H9 (cell line): ENCODE results near the gene KIF11. TPM values are rescaled to one million over a fixed set of nuclear protein-coding genes. Genes with fewer than 3 reads are reported as not detected.
"Not testable (repeated sequence)": the region's sequence is repeated elsewhere in the genome, so short reads cannot be mapped to it uniquely, and the experiment has no call there.

Source experiments
- DNase-seq: peaks from one replicate; pipeline ENCODE4 v3.0.0-alpha.2; 2017
- H2AFZ ChIP-seq: one replicate; pipeline ENCODE4 v1.6.1; 2013; ENCODE audit warnings: mild to moderate bottlenecking, low read length, control low read depth, moderate library complexity
- H2AK5ac ChIP-seq: 2 replicates; pipeline ENCODE4 v1.6.1; 2013; ENCODE audit warnings: low read length, control low read depth, mixed read lengths; ENCODE audit not compliant: insufficient read length
- H2BK120ac ChIP-seq: one replicate; pipeline ENCODE4 v1.6.1; 2013; ENCODE audit warnings: low read depth, mild to moderate bottlenecking, low read length, control low read depth, inconsistent platforms; ENCODE audit not compliant: poor library complexity, severe bottlenecking
- H2BK12ac ChIP-seq: 2 replicates; pipeline ENCODE4 v1.6.1; 2013; ENCODE audit warnings: low read length, control low read depth, mixed read lengths, low read depth; ENCODE audit not compliant: insufficient read length
- H2BK15ac ChIP-seq: 2 replicates; pipeline ENCODE4 v1.6.1; 2013; ENCODE audit warnings: low read depth, low read length, control low read depth
- H2BK20ac ChIP-seq: one replicate; pipeline ENCODE4 v1.6.1; 2013; ENCODE audit warnings: low read depth, mild to moderate bottlenecking, low read length, control low read depth, inconsistent platforms; ENCODE audit not compliant: poor library complexity, severe bottlenecking
- H2BK5ac ChIP-seq: 2 replicates; pipeline ENCODE4 v1.6.1; 2013; ENCODE audit warnings: low read length, control low read depth, mixed read lengths; ENCODE audit not compliant: insufficient read length
- H3K14ac ChIP-seq: 2 replicates; pipeline ENCODE4 v1.6.1; 2013; ENCODE audit warnings: low read length, control low read depth; ENCODE audit not compliant: insufficient read depth
- H3K18ac ChIP-seq: 2 replicates; pipeline ENCODE4 v1.6.1; 2013; ENCODE audit warnings: low read depth, mild to moderate bottlenecking, mixed read lengths, low read length, control low read depth; ENCODE audit not compliant: insufficient read length
- H3K23ac ChIP-seq: 2 replicates; pipeline ENCODE4 v1.6.1; 2013; ENCODE audit warnings: low read length, control low read depth, mixed read lengths, low read depth; ENCODE audit not compliant: insufficient read length
- H3K23me2 ChIP-seq: 2 replicates; pipeline ENCODE4 v1.6.1; 2013; ENCODE audit warnings: low read depth, mild to moderate bottlenecking, mixed read lengths, low read length, control low read depth; ENCODE audit not compliant: insufficient read length, poor library complexity, severe bottlenecking
- H3K27ac ChIP-seq: 2 replicates; pipeline ENCODE4 v1.5.1; 2013; ENCODE audit warnings: low read length, control low read depth, mixed read lengths, low read depth; ENCODE audit not compliant: insufficient read length
- H3K27me3 ChIP-seq: 2 replicates; pipeline ENCODE4 v1.6.1; 2013; ENCODE audit warnings: low read length, control low read depth, inconsistent platforms; ENCODE audit not compliant: insufficient read depth
- H3K4ac ChIP-seq: 2 replicates; pipeline ENCODE4 v1.6.1; 2013; ENCODE audit warnings: low read depth, mild to moderate bottlenecking, control low read depth, inconsistent platforms, low read length, moderate library complexity
- H3K4me1 ChIP-seq: 2 replicates; pipeline ENCODE4 v1.6.1; 2013; ENCODE audit warnings: low read length, control low read depth, inconsistent platforms; ENCODE audit not compliant: insufficient read depth
- H3K4me2 ChIP-seq: 2 replicates; pipeline ENCODE4 v1.6.1; 2013; ENCODE audit warnings: low read length, control low read depth, mixed read lengths; ENCODE audit not compliant: insufficient read length, insufficient read depth
- H3K56ac ChIP-seq: 2 replicates; pipeline ENCODE4 v1.6.1; 2013; ENCODE audit warnings: low read depth, mild to moderate bottlenecking, mixed read lengths, low read length, control low read depth; ENCODE audit not compliant: insufficient read length
- H3K79me1 ChIP-seq: 2 replicates; pipeline ENCODE4 v1.6.1; 2013; ENCODE audit warnings: low read depth, mild to moderate bottlenecking, moderate library complexity, low read length, control low read depth, inconsistent platforms; ENCODE audit not compliant: insufficient read depth, poor library complexity, severe bottlenecking
- H3K79me2 ChIP-seq: 2 replicates; pipeline ENCODE4 v1.6.1; 2013; ENCODE audit warnings: low read length, control low read depth, inconsistent platforms; ENCODE audit not compliant: insufficient read depth
- H3K9ac ChIP-seq: 2 replicates; pipeline ENCODE4 v1.6.1; 2013; ENCODE audit warnings: low read length, control low read depth, mixed read lengths; ENCODE audit not compliant: insufficient read length; ENCODE audit errors: extremely low read depth
- H3K9me3 ChIP-seq: one replicate; pipeline ENCODE4 v1.6.1; 2013; ENCODE audit warnings: low read depth, low read length, inconsistent platforms; ENCODE audit not compliant: control insufficient read depth
- H3T11ph ChIP-seq: one replicate; pipeline ENCODE4 v1.6.1; 2013; ENCODE audit warnings: mild to moderate bottlenecking, low read length, control low read depth, inconsistent platforms
- H4K20me1 ChIP-seq: one replicate; pipeline ENCODE4 v1.6.1; 2013; ENCODE audit not compliant: control insufficient read depth, insufficient read length, insufficient read depth
- H4K5ac ChIP-seq: 2 replicates; pipeline ENCODE4 v1.6.1; 2013; ENCODE audit warnings: low read depth, mild to moderate bottlenecking, mixed read lengths, low read length, control low read depth; ENCODE audit not compliant: insufficient read length
- H4K8ac ChIP-seq: replicated peaks from 2 replicates; pipeline ENCODE4 v1.6.1; 2013; ENCODE audit warnings: low read length, control low read depth, mixed read lengths, low read depth; ENCODE audit not compliant: insufficient read length
- H4K91ac ChIP-seq: 2 replicates; pipeline ENCODE4 v1.6.1; 2013; ENCODE audit warnings: low read depth, mild to moderate bottlenecking, moderate library complexity, mixed read lengths, low read length, control low read depth; ENCODE audit not compliant: insufficient read length
- H3K27ac Mint-ChIP-seq, 3 experiments: 2 replicates in 2 of 3; 3 replicates in 1 of 3; pipeline ENCODE4 v1.8.0; 2020 to 2021; ENCODE audit warnings: mixed read lengths in 3 of 3, mild to moderate bottlenecking in 1 of 3, moderate library complexity in 1 of 3
- H3K27me3 Mint-ChIP-seq: 2 replicates; pipeline ENCODE4 v1.8.0; 2021; ENCODE audit warnings: low read depth, mild to moderate bottlenecking, moderate library complexity, mixed read lengths
- H3K36me3 Mint-ChIP-seq, 3 experiments: 2 replicates in 2 of 3; 3 replicates in 1 of 3; pipeline ENCODE4 v1.8.0; 2020 to 2021; ENCODE audit warnings: low read depth in 3 of 3, mixed read lengths in 3 of 3; ENCODE audit not compliant: insufficient read depth in 1 of 3
- H3K4me1 Mint-ChIP-seq, 2 experiments: 2 replicates each; pipeline ENCODE4 v1.8.0; 2020; ENCODE audit warnings: mixed read lengths in 2 of 2
- H3K4me3 Mint-ChIP-seq, 2 experiments: 2 replicates in 1 of 2; 3 replicates in 1 of 2; pipeline ENCODE4 v1.8.0; 2020 to 2021; ENCODE audit warnings: mild to moderate bottlenecking in 2 of 2, mixed read lengths in 2 of 2, moderate library complexity in 1 of 2
- H3K9me3 Mint-ChIP-seq, 2 experiments: 2 replicates in 1 of 2; 3 replicates in 1 of 2; pipeline ENCODE4 v1.8.0; 2020; ENCODE audit warnings: mild to moderate bottlenecking in 2 of 2, mixed read lengths in 2 of 2, moderate library complexity in 1 of 2
- WGBS: extraction: QIAGEN DNeasy Blood & Tissue Kit; methylation state at CpG from one replicate; pipeline ENCODE4 v1.1.7; 2013; ENCODE audit warnings: missing lambda C conversion rate, low lambda C conversion rate, mixed read lengths; ENCODE audit not compliant: insufficient read length; ENCODE audit errors: extremely low coverage; 5-methylcytosine and 5-hydroxymethylcytosine counted together
- total RNA-seq: library from RNA; stranded (reverse); gene quantifications from 2 replicates; pipeline ENCODE4 v1.2.1, GENCODE V29; 2021
- TF ChIP-seq, protein P1 (sequence below): fragments of 200-600 bp; sonication (generic); conservative IDR thresholded peaks from 3 replicates; pipeline ENCODE4 v1.8.0; 2021; ENCODE audit warnings: antibody characterized with exemption, mild to moderate bottlenecking

Gene KIF11
- total RNA-seq, 1 experiment from 2014 or later: 54.4 TPM

- peaks cover 16 to 82% (median 65%) of the 10 kb centered on the region in 3 experiments; a peak in 6 of 7 replicates for H3K36me3 Mint-ChIP-seq
- Histone ChIP-seq H2BK5ac (no peak overlapping the region), H3K27ac (no peak overlapping the region)
These were observed 52.0 kb downstream of the KIF11 start for GRCh38 chr10:92644921-92645320.

GRCh38 chr10:92650864-92651263 lies 57.9 kb downstream of the KIF11 start:
- H2AFZ ChIP-seq, H3K4me3 Mint-ChIP-seq, H3K23ac ChIP-seq, H2BK120ac ChIP-seq, H3K9me3 ChIP-seq, H3K4ac ChIP-seq, H3K27me3 Mint-ChIP-seq, DNase-seq, H3K9ac ChIP-seq, H2BK5ac ChIP-seq, H2AK5ac ChIP-seq, H2BK20ac ChIP-seq, H3K23me2 ChIP-seq, H3K18ac ChIP-seq, H2BK12ac ChIP-seq, H3K4me2 ChIP-seq, H4K8ac ChIP-seq, H3K27ac ChIP-seq, H2BK15ac ChIP-seq, H3K27ac Mint-ChIP-seq, H3T11ph ChIP-seq, H4K91ac ChIP-seq, H4K20me1 ChIP-seq, H3K4me1 ChIP-seq, H3K4me1 Mint-ChIP-seq, H4K5ac ChIP-seq, H3K56ac ChIP-seq, H3K79me1 ChIP-seq, H3K27me3 ChIP-seq, H3K9me3 Mint-ChIP-seq, H3K79me2 ChIP-seq, H3K14ac ChIP-seq: not testable (repeated sequence)
- no CpG with 5 or more reads among the region's 3 CpGs for WGBS
- H3K36me3 Mint-ChIP-seq: peaks cover 16 to 78% (median 78%) of the 10 kb centered on the region in 3 experiments; a peak in 6 of 7 replicates

More at GRCh38 chr10:92644921-92645320, 52.0 kb downstream of the KIF11 start:
- no peak overlapping the region for H3K4me3 Mint-ChIP-seq
- Histone ChIP-seq H4K91ac (no peak overlapping the region), H2BK15ac (no peak overlapping the region), H3K79me2 (no peaks in the 10 kb centered on the region), H3K9ac (no peak overlapping the region), H3K9me3 (no peaks in the 10 kb centered on the region), H3K27me3 (no peaks in the 10 kb centered on the region), H3K23ac (no peak overlapping the region), H2BK12ac (no peak overlapping the region), H2AK5ac (no peak overlapping the region), H3K79me1 (no peaks in the 10 kb centered on the region), H2BK20ac (no peak overlapping the region), H2AFZ (no peak overlapping the region), H3K4ac (no peak overlapping the region), H3T11ph (no peak overlapping the region), H3K56ac (no peak overlapping the region), H3K14ac (no peak overlapping the region), H4K5ac (no peak overlapping the region), H4K20me1 (no peaks in the 10 kb centered on the region), H3K23me2 (no peaks in the 10 kb centered on the region), H4K8ac (no peak overlapping the region), H2BK120ac (no peak overlapping the region), H3K4me2 (no peak overlapping the region), H3K4me1 (no peaks in the 10 kb centered on the region), H3K18ac (no peak overlapping the region)
- no peaks in the 10 kb centered on the region for H3K9me3 Mint-ChIP-seq
- H3K27ac Mint-ChIP-seq: no peak overlapping the region
- no CpG with 5 or more reads among the region's 2 CpGs for WGBS
- H3K4me1 Mint-ChIP-seq: 0 out of 4 replicates have a peak, but pooled peaks cover 0 to 5% of the 10 kb centered on the region in 2 experiments
- no peak for DNase-seq
- TF ChIP-seq, protein P1, sequence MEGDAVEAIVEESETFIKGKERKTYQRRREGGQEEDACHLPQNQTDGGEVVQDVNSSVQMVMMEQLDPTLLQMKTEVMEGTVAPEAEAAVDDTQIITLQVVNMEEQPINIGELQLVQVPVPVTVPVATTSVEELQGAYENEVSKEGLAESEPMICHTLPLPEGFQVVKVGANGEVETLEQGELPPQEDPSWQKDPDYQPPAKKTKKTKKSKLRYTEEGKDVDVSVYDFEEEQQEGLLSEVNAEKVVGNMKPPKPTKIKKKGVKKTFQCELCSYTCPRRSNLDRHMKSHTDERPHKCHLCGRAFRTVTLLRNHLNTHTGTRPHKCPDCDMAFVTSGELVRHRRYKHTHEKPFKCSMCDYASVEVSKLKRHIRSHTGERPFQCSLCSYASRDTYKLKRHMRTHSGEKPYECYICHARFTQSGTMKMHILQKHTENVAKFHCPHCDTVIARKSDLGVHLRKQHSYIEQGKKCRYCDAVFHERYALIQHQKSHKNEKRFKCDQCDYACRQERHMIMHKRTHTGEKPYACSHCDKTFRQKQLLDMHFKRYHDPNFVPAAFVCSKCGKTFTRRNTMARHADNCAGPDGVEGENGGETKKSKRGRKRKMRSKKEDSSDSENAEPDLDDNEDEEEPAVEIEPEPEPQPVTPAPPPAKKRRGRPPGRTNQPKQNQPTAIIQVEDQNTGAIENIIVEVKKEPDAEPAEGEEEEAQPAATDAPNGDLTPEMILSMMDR: no peak
- no peaks in the 10 kb centered on the region for H3K27me3 Mint-ChIP-seq
